ENCODE results near the gene PLA2G3.
"Not testable (repeated sequence)": the region's sequence is repeated elsewhere in the genome, so short reads cannot be mapped to it uniquely, and the experiment has no call there.

The PLA2G3 gene

GRCh38 chr22:31139866-31140716 is at the start of gene PLA2G3:
Gene PLA2G3, minus strand, starts transcription at chr22:31140508. Its CDS starts 154 bp downstream, at chr22:31140354.
- no peak for DNase-seq

- no peak for DNase-seq
These were observed 47.3 kb upstream of the PLA2G3 start for GRCh38 chr22:31187627-31188026.

GRCh38 chr22:31185056-31185455 is 44.7 kb upstream of the PLA2G3 start:
- no peak for DNase-seq

- DNase-seq: no peak
These were observed 43.7 kb upstream of the PLA2G3 start for GRCh38 chr22:31184015-31184414.

DNA sequence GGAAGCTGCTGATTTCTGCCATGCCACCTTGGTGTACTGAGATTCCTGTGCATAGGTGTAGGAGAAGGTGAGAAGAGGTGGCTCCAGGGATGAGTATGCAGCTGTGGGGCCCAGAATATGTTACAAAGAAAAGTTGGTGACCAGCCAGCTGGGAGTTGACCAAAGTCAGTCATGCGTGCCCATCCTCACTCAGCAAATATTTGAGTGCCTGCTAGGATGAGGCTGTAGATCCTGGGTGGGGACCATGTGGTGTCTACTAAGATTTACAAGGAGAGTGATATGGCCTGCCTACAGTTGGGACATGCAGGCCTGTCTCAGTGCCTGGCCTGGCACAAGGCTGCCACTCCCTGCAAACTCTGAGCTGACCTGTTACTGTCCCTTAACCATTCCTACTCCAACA is 39.0 kb upstream of the PLA2G3 start:
- no peak for DNase-seq

GRCh38 chr22:31178859-31179258 is 38.6 kb upstream of the PLA2G3 start:
- no peak for DNase-seq

DNA sequence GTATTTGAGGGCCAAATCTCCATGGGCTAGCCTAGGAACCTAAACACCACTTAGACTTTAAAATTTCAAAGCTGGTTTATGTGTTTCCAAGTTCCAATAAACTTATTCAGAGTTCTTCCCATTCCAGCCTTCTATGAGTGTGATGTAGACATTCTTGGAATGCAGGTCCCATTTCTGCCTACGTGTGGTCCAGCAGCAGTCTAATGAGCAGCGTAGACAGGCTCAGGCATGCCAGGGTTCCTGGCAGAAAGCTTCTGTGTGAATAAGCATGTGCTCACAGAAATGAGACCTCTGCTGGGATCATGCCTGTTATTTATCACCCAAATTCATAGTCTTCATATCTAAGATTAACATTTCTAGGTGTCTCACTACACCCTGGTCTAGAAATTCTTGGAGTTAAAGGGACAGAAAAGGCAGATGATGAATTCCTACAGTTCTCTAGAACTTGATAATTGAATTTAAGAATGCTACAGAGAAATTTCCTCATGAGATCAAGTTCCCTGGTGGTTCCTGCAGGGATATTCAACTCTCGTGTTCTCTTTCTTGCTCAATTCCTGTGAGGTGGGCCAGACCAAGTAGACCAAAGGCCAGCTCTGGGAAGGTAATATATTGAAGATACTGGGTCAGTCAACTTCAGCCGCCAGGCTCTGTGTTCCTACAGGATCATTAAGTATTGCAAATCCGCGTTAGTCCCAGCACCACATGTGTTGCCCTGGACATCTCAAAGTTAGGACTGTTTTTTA is 37.3 kb upstream of the PLA2G3 start:
- DNase-seq: no peak

- DNase-seq: no peak
These were observed 36.6 kb upstream of the PLA2G3 start for GRCh38 chr22:31176923-31177322.

DNA sequence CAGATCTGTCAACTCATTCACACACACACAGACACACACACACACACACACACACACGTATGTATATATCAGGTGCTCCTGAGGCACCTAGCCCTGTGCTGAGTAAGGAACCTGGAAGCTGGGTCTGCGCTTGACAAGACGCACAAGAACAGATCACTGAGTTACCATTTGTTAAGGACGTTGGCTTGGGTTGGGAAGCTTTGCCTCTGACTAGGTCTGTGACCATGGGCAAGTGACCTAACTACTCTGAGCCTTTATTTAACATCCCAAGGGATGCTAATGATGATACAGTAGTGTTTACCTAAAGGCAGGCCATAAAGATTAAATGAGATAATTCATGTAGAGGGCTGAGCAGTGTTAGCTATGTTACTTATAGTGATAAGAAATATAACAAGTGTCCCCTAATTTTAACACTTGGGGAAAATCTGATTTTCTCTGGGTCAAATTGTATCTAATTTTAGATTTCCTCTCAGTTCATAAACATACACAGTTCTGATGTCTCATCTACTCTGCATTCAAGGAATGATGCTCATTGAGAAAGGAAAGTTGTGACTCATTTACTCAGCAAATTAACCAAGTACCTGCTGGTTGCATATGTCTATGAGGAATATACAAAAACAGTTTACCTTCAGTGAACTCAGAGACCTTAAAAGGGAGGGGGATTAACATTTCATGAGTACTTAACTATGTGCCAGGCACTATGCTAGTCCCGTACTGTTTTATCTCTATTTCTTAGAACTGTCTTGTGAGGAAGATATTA is 33.3 kb upstream of the PLA2G3 start:
- no peak for DNase-seq

GRCh38 chr22:31171734-31172133 is 31.4 kb upstream of the PLA2G3 start:
- DNase-seq: not testable (repeated sequence)

DNA sequence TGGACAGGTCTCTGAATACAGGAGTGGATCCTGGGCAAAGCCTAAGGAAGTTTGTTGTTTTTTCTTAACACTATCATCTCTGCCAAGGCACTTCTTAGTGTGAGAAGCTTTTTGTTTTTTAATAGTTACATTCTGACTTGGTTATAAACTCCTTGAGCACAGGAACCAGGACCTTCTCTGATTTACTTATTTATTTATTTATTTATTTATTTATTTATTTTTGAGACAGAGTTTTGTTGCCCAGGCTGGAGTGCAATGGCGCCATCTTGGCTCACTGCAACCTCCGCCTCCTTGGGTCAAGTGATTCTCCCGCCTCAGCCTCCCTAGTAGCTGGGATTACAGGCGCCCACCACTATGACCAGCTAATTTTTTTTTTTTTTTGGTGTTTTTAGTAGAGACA is 30.7 kb upstream of the PLA2G3 start:
- DNase-seq: no peak

GRCh38 chr22:31162015-31162765 is 21.9 kb upstream of the PLA2G3 start:
- DNase-seq: no peak

GRCh38 chr22:31161386-31161785 is 21.1 kb upstream of the PLA2G3 start:
- DNase-seq: no peak

DNA sequence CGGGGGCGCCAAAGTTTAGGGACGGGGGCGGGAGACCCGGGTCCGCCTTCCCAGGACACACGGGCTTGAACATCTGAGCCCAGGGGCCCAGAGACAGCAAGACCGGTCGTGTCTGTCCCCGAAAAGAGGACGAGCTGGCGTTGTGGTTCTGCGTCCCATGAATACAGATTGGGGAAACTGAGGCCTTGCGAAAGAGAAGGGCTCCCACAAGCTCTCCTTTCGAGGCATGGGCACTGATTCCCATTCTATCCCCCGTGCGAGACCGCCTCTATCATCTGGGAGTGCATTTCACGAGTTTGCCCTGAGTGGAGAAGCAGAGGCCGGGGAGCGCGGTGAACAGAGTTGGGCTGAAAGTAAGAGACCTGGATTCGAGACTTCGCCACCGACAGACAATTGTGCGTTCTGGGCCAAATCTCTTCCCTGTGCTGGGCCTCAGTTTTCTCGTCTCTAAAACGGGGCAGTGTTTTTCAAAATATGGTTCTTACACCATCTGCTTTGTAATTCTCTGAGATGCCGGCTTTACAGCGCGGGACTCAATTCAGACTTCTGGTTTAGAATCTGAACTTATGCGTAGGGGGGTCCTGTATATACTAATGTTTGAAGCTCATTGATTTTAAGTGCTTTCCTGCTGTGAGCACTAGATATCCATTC is 20.1 kb upstream of the PLA2G3 start:
- DNase-seq: no peak

DNA sequence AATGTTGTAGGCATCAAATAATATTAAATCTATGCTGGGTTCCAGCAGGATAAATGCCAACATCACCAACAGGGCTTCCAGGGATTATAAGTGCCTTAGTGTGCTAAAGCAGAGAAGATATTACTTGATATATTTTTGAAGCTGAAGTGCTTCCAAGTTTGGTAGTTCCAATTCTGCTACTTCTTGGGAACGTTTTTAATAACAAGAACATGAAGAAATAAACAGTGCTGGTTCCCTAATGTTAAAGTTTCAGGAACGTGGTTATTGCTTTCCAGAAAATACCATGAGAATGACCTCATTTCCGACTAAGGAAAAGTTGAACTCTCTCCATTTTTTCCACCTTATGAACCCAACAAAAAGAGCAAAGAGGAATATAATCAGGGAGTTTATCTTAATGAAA is 15.1 kb upstream of the PLA2G3 start:
- DNase-seq: no peak

GRCh38 chr22:31154975-31155374 is 14.7 kb upstream of the PLA2G3 start:
- no peak for DNase-seq

DNA sequence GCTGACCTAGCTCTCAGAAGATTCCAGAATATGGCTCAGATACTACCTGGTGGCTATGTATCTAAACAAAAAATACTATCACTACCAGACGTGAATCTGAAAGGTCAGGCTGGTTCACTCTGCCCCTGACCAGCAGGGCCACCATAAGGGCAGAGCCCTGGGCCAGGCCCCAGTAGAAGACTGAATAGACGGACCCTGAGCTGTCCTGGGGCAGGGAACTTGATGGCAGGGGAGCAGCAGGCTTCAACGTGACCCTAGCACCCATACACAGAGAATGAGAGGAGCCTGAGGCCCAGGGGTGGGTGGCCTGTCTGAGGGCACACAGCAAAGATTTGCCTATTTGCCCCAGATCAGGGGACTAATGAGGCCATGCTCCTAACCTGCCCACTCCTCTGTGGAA is 13.0 kb upstream of the PLA2G3 start:
- DNase-seq: no peak

GRCh38 chr22:31151872-31152271 is 11.6 kb upstream of the PLA2G3 start:
- no peak for DNase-seq

GRCh38 chr22:31150615-31151014 is 10.3 kb upstream of the PLA2G3 start:
- DNase-seq: no peak

DNA sequence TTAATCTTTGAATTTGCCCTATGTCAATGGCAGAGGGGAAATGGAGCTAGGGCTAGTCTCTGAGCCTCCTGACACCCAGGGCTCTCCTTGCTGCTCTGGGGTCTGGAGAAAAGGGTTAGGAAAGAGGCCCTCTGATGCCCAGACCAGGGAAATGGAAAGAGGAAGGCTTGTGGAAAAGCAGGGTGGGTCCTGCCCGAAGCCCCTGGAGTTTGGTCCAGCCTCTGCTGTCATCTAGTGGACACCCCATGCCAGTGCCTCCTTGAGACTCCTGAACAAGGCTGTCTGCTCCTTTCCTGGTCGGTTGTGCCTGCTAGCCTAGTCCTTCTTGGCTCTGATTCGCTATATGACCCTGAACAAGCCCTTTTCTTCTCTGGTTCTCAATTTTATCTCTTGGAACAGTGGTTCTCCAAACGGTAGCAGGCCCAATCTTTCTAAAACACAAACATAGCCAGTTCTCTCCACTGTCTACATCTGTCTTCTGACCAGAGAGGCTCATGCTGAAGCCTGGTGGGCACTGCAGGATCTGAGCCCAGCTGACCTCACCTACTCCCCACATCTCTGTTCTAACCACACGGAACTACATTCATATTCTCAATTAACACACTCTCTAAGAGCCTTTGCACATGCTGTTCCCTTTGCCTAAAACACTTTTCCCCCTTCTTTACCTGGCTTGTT is 8.8 kb upstream of the PLA2G3 start:
- DNase-seq: peak; percentile 74

DNA sequence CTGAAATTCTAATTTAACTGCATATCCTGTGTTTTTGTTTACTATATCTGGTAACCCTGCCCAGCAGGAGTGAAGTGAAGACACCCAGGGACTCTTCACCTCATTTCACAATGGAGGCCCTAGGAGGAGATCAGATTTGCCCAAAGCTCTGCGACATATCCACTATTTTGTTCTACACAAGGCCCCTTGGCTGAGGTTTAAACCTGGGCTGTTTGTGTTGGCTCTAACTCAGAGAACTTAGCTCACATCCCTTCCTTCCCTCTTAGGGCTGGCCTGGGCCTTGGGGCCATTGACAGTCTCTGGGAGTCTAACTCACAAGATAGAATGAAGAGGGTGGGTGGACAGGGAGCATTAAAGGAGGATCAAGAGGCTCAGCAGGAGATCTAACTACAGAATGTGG is 8.2 kb upstream of the PLA2G3 start:
- DNase-seq: no peak

GRCh38 chr22:31144223-31144622 is 3.9 kb upstream of the PLA2G3 start:
- DNase-seq: no peak
